ENCODE measurements around the gene NAA40.

The NAA40 gene

DNA sequence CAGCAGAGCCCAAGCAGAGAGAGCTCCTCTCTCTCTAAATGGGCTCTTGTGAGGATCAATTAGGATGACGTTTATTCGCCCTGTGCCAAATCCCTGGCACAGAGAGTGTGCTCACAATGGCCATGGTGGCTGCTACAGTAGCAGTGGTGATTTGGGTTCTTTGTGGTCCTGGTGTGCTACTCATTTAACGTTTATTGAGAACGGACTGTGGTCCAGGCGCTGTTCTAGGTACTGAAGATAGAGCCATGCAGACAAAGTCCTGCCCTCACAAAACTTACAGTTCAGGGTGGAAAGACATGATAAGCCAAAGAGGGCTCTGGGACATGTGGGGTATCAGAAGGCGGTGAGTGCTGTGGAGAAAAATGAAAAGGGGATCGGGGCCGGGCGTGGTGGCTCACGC lies 52.8 kb downstream of the NAA40 start:
- TF ChIP-seq, protein P1, sequence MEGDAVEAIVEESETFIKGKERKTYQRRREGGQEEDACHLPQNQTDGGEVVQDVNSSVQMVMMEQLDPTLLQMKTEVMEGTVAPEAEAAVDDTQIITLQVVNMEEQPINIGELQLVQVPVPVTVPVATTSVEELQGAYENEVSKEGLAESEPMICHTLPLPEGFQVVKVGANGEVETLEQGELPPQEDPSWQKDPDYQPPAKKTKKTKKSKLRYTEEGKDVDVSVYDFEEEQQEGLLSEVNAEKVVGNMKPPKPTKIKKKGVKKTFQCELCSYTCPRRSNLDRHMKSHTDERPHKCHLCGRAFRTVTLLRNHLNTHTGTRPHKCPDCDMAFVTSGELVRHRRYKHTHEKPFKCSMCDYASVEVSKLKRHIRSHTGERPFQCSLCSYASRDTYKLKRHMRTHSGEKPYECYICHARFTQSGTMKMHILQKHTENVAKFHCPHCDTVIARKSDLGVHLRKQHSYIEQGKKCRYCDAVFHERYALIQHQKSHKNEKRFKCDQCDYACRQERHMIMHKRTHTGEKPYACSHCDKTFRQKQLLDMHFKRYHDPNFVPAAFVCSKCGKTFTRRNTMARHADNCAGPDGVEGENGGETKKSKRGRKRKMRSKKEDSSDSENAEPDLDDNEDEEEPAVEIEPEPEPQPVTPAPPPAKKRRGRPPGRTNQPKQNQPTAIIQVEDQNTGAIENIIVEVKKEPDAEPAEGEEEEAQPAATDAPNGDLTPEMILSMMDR (IDR thresholded peaks at IDR 0.05), result no peak

DNA sequence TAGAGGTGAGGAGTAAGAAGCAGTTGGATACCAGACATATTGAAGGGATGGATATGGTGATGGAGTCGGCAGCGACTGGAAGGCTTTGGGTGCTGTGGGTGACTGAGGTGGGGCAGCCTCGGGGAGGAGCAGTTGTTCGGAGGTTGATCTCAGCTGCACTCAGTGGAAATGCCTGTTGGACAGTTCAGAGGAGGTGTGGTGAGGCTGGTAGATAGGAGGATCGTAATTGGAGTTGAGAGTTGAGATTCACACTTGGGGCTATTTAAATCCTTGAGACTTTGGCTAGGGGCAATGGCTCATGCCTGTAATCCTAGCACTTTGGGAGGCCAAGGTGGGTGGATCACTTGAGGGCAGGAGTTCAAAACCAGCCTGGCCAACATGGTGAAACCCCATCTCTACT lies 54.3 kb downstream of the NAA40 start:
- TF ChIP-seq, protein P1 (IDR thresholded peaks at IDR 0.05), result no peak

DNA sequence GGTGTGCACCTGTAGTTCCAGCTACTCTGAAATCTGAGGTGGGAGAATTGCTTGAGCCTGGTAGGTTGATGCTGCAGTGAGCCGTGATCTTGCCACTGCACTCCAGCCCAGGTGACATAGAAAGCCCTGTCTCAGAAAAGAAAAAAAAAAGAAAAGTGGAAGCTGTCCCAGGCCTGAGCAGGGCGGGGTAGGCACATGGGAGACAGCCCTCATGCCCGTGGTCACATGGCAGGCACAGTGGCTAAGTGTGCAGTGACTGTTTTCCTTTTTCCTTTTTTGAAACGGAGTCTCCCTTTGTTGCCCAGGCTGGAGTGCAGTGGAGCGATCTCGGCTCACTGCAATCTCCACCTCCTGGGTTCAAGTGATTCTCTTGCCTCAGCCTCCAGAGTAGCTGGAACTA lies 55.2 kb downstream of the NAA40 start:
- TF ChIP-seq, protein P1 (IDR thresholded peaks at IDR 0.05), result no peak

DNA sequence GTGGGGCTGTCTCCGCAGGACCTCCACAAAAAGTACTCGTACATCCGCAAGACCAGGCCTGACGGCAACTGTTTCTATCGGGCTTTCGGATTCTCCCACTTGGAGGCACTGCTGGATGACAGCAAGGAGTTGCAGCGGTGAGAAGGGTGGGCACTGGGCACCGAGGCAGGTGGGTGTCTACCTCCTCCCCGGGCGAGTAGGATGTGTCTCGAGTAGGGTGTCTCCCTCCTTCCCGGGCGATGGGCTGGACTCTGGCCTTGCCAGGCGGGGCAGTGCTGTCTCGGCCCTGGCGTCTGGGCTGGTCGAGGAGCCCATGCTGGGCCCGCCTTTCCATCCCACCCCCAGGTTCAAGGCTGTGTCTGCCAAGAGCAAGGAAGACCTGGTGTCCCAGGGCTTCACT lies 57.7 kb downstream of the NAA40 start:
- TF ChIP-seq, protein P1 (IDR thresholded peaks at IDR 0.05), result no peak

DNA sequence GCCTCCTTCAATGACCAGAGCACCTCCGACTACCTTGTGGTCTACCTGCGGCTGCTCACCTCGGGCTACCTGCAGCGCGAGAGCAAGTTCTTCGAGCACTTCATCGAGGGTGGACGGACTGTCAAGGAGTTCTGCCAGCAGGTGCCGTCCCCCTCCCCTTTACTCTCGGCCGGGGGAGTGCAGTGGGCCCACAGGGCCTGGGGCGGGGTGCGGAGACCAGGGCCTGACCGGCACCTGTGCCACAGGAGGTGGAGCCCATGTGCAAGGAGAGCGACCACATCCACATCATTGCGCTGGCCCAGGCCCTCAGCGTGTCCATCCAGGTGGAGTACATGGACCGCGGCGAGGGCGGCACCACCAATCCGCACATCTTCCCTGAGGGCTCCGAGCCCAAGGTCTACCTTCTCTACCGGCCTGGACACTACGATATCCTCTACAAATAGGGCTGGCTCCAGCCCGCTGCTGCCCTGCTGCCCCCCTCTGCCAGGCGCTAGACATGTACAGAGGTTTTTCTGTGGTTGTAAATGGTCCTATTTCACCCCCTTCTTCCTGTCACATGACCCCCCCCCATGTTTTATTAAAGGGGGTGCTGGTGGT lies 58.4 kb downstream of the NAA40 start:
- TF ChIP-seq, protein P1 (IDR thresholded peaks at IDR 0.05), result no peak

DNA sequence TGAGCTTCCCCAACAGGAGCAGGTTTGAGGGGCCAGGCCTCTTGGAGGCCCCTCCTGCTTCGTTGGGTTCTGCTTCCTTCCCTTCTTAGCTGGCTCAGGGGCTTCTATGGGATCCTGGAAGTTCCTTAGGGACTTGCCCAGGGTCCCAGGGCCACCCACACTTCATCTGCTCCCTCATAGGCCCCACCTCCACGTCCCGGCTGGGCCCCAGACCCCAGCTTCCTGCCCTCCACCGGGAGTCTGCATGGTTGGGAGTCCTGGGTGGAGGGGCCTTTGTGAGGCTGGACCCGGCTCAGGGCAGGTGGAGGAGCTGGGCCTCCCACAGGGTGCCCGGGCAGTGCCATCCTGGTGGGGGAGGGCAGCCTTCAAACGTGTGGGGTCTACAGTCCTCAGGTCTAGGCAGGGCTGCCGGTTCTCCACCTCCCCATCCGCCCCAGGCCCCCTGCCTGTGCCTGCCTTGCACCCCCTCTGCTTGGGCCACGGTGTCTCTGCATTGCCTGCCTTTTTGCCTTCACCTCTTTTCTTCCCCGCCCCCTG lies 59.1 kb downstream of the NAA40 start:
- TF ChIP-seq, protein P1 (IDR thresholded peaks at IDR 0.05), result no peak

DNA sequence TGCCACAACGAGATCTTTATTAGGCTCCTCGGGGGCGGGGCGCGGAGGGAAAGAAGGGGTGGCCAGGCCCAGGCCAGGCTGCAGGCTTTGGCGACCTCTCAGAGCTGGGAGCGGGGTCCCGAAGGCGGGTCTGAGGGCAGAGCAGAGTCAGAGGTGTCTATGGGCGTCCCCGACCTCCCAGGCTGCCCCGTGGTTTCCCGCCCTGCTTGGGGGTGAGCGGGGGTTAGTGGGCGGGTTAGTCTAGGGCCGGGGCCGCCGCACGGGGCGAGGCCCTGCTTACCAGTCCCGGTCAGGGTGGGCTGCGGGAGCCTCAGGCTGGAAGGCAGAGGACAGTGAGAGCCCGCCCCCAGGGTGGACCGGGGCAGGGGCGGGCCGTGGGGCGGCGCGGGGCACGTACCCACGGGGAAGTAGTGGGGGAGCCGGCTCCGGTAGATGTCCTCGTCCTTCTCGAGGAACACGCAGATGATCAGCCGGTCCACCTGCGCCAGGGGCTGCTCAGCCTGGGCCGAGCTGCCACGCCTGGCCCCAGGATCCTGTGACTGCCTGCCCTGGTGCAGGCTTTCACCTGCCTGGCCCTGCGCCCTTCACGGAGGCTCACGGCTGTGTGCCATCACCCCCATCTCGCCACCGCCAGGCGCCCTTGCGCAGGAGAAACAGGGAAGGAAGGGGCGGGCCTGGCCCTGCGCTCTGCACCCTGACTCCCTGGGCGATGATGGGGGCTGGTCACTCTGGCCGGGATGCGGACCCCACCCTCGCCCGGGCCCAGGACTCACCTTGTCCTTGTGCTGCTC lies 60.0 kb downstream of the NAA40 start:
- TF ChIP-seq, protein P1 (IDR thresholded peaks at IDR 0.05), result no peak

Measured in LNCAP (cell line).